Panc1 (cell line): ENCODE measurements around the gene KIAA1614. TPM values are rescaled to one million over a fixed set of nuclear protein-coding genes. Genes with fewer than 3 reads are reported as not detected.

Experiments used
- ATAC-seq: fragments of 200-7000 bp; cut with Tn5 transposase; 2 replicates; pipeline ENCODE4 v1.9.1; 2020; ENCODE audit warnings: mild to moderate bottlenecking, moderate library complexity
- BruUV-seq: library from RNA; stranded (reverse); fragments of 400-500 nt; replicated peaks from 2 replicates; lab custom pipeline; 2021; lab: Mats Ljungman, UMichigan
- CTCF ChIA-PET: fragments of 300-600 bp; sonication (Branson Sonifier 250); formaldehyde crosslinking; loops from one replicate; lab custom pipeline; 2022; ENCODE audit warnings: antibody characterized with exemption; lab: Charles Lee
- POLR2A ChIA-PET: fragments of 300-600 bp; sonication (Branson Sonifier 250); formaldehyde crosslinking; loops from one replicate; lab custom pipeline; 2022; ENCODE audit warnings: antibody characterized with exemption; lab: Charles Lee
- DNase-seq: peaks from one replicate; pipeline ENCODE4 v3.0.0-alpha.2; 2010; ENCODE audit warnings: low read depth, low spot score
- H3K27ac ChIP-seq: 2 replicates; pipeline ENCODE4 v1.5.1; 2011; ENCODE audit warnings: mild to moderate bottlenecking, low read length, inconsistent platforms
- H3K27me3 ChIP-seq: fragments of 200-500 bp; sonication (Bioruptor generic); 2 replicates; pipeline ENCODE4 v1.6.0; 2014; ENCODE audit warnings: low read length, inconsistent platforms; ENCODE audit not compliant: control insufficient read depth, insufficient read depth
- H3K36me3 ChIP-seq: fragments of 200-500 bp; sonication (Bioruptor generic); 2 replicates; pipeline ENCODE4 v1.5.1; 2014; ENCODE audit warnings: inconsistent platforms, mild to moderate bottlenecking, low read length, moderate library complexity; ENCODE audit not compliant: control insufficient read depth, insufficient read depth
- H3K4me1 ChIP-seq: 2 replicates; pipeline ENCODE4 v1.5.1; 2011; ENCODE audit warnings: inconsistent platforms, mild to moderate bottlenecking, low read length, moderate library complexity; ENCODE audit not compliant: control insufficient read depth, insufficient read depth
- H3K4me3 ChIP-seq, 2 experiments: 2 replicates each; pipeline ENCODE4 v1.5.1; 2011 to 2012; ENCODE audit warnings: low read depth in 2 of 2, low read length in 2 of 2, mild to moderate bottlenecking in 2 of 2, inconsistent platforms in 1 of 2, moderate library complexity in 1 of 2
- H3K9me3 ChIP-seq: fragments of 200-500 bp; sonication (Bioruptor generic); 2 replicates; pipeline ENCODE4 v1.5.1; 2014; ENCODE audit warnings: low read depth, mild to moderate bottlenecking, inconsistent platforms, low read length, moderate library complexity; ENCODE audit not compliant: control insufficient read depth, insufficient read depth
- POLR2AphosphoS5 ChIP-seq: IDR thresholded peaks from 2 replicates; pipeline ENCODE4 v1.6.1; 2012; ENCODE audit warnings: mild to moderate bottlenecking, low read depth, low read length, moderate library complexity
- REST ChIP-seq, 2 experiments: IDR thresholded peaks; 2 replicates each; pipeline ENCODE4 v1.6.1; 2011 to 2012; ENCODE audit warnings: low read depth in 2 of 2, control low read depth in 1 of 2, low read length in 1 of 2, mild to moderate bottlenecking in 1 of 2, moderate library complexity in 1 of 2; ENCODE audit not compliant: insufficient read depth in 1 of 2
- SIN3A ChIP-seq: IDR thresholded peaks from 2 replicates; pipeline ENCODE4 v1.6.1; 2012; ENCODE audit warnings: low read depth, mild to moderate bottlenecking, low read length, moderate library complexity, borderline replicate concordance; ENCODE audit not compliant: insufficient read depth
- TCF7L2 ChIP-seq: IDR thresholded peaks from 2 replicates; pipeline ENCODE4 v1.6.1; 2011; ENCODE audit warnings: mild to moderate bottlenecking, low read depth, low read length, inconsistent platforms
- in situ Hi-C: cut with HindIII; loops from 2 replicates; pipeline ENCODE4 v1.10.0; 2016; ENCODE audit warnings: low sequenced_read_pairs, low pct_unique_long_range_greater_than_20kb
- intact Hi-C: fragments of 100-400 bp; cut with micrococcal nuclease; formaldehyde crosslinking; loops from one replicate; pipeline ENCODE4 v1.10.0; 2022; ENCODE audit not compliant: unreplicated experiment
- total RNA-seq: library from RNA; stranded (reverse); gene quantifications from one replicate; pipeline ENCODE4 v1.2.1, GENCODE V29; 2021; ENCODE audit not compliant: unreplicated experiment
- TF ChIP-seq, protein P1 (sequence below): fragments of 450-650 bp; IDR thresholded peaks from 2 replicates; pipeline ENCODE4 v1.5.1; 2017; ENCODE audit warnings: mild to moderate bottlenecking

KIAA1614 gene
- total RNA-seq, 1 experiment from 2014 or later: 0.80 TPM

- no peak for TF ChIP-seq TCF7L2
- no peak for TF ChIP-seq SIN3A
- TF ChIP-seq REST (IDR thresholded peaks at IDR 0.05; ENCODE audit: insufficient read depth in 1 of 2, low read depth in 2 of 2, low read length in 1 of 2): no peak
- TF ChIP-seq, protein P1, sequence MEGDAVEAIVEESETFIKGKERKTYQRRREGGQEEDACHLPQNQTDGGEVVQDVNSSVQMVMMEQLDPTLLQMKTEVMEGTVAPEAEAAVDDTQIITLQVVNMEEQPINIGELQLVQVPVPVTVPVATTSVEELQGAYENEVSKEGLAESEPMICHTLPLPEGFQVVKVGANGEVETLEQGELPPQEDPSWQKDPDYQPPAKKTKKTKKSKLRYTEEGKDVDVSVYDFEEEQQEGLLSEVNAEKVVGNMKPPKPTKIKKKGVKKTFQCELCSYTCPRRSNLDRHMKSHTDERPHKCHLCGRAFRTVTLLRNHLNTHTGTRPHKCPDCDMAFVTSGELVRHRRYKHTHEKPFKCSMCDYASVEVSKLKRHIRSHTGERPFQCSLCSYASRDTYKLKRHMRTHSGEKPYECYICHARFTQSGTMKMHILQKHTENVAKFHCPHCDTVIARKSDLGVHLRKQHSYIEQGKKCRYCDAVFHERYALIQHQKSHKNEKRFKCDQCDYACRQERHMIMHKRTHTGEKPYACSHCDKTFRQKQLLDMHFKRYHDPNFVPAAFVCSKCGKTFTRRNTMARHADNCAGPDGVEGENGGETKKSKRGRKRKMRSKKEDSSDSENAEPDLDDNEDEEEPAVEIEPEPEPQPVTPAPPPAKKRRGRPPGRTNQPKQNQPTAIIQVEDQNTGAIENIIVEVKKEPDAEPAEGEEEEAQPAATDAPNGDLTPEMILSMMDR: no peak
- no peak for TF ChIP-seq POLR2AphosphoS5
- no peaks in the 10 kb centered on the region for H3K9me3 ChIP-seq
- ChIA-PET POLR2A (no interaction called here), CTCF (interaction anchor here (0.6 kb wide), 1 partner anchor 180 kb away, joined by 3 read pairs; no protein-coding TSS in a partner anchor)
- no peak overlapping the region for H3K4me3 ChIP-seq
- no peak overlapping the region for H3K27ac ChIP-seq
- DNase-seq (no peak), ATAC-seq (no peak)
- H3K36me3 ChIP-seq: no peaks in the 10 kb centered on the region
- peaks cover 7% of the 10 kb centered on the region for H3K4me1 ChIP-seq
- intact Hi-C loops: no loop called here
- BruUV-seq: no TSS peak
- in situ Hi-C loops: no loop called here
- no peaks in the 10 kb centered on the region for H3K27me3 ChIP-seq
These were observed 14.7 kb downstream of the KIAA1614 start for GRCh38 chr1:180927348-180927747.

- DNase-seq: no peak
- Histone ChIP-seq H3K9me3 (no peaks in the 10 kb centered on the region), H3K4me1 (peaks cover 7% of the 10 kb centered on the region), H3K27ac (no peak overlapping the region), H3K4me3 (no peak overlapping the region), H3K36me3 (no peaks in the 10 kb centered on the region), H3K27me3 (no peaks in the 10 kb centered on the region)
- TF ChIP-seq, protein P1: no peak
- TF ChIP-seq REST (IDR thresholded peaks at IDR 0.05; ENCODE audit: insufficient read depth in 1 of 2, low read depth in 2 of 2, low read length in 1 of 2) (no peak), TCF7L2 (no peak), SIN3A (no peak), POLR2AphosphoS5 (no peak)
- ATAC-seq: no peak
- BruUV-seq: no TSS peak
- intact Hi-C loops: no loop called here
- in situ Hi-C loops: no loop called here
- ChIA-PET POLR2A (no interaction called here), CTCF (no interaction called here)
These were observed 15.1 kb downstream of the KIAA1614 start for GRCh38 chr1:180927841-180928240.
